GM23248 (cell line): ENCODE results near the gene PFN3. TPM values are rescaled to one million over a fixed set of nuclear protein-coding genes. Genes with fewer than 3 reads are reported as not detected.

ENCODE experiments used
- DNase-seq: peaks from one replicate; pipeline ENCODE4 v3.0.0-alpha.2; 2015
- H2AFZ ChIP-seq: fragments of 200-600 bp; sonication (generic); 2 replicates; pipeline ENCODE4 v1.6.1; 2016; ENCODE audit warnings: antibody characterized with exemption
- H3F3A ChIP-seq: fragments of 200-600 bp; sonication (generic); 2 replicates; pipeline ENCODE4 v1.6.1; 2016; ENCODE audit warnings: mild to moderate bottlenecking, antibody characterized with exemption, mixed run types; ENCODE audit not compliant: insufficient read depth
- H3K27ac ChIP-seq: fragments of 200-600 bp; sonication (generic); 2 replicates; pipeline ENCODE4 v1.5.1; 2016; ENCODE audit warnings: mild to moderate bottlenecking
- H3K27me3 ChIP-seq: fragments of 200-600 bp; sonication (generic); replicated peaks from 2 replicates; pipeline ENCODE4 v1.6.1; 2016; ENCODE audit warnings: mild to moderate bottlenecking; ENCODE audit not compliant: insufficient read depth
- H3K36me3 ChIP-seq: fragments of 200-600 bp; sonication (generic); 2 replicates; pipeline ENCODE4 v1.6.1; 2016; ENCODE audit warnings: low read depth, mild to moderate bottlenecking
- H3K4me1 ChIP-seq: fragments of 200-600 bp; sonication (generic); 2 replicates; pipeline ENCODE4 v1.6.1; 2016; ENCODE audit warnings: mild to moderate bottlenecking; ENCODE audit not compliant: insufficient read depth
- H3K4me2 ChIP-seq: fragments of 200-600 bp; sonication (generic); one replicate; pipeline ENCODE4 v1.6.1; 2016; ENCODE audit warnings: mild to moderate bottlenecking; ENCODE audit not compliant: unreplicated experiment
- H3K4me3 ChIP-seq: fragments of 200-600 bp; sonication (generic); 2 replicates; pipeline ENCODE4 v1.5.1; 2016; ENCODE audit warnings: mild to moderate bottlenecking
- H3K79me2 ChIP-seq: fragments of 200-600 bp; sonication (generic); 2 replicates; pipeline ENCODE4 v1.6.1; 2016; ENCODE audit warnings: mild to moderate bottlenecking; ENCODE audit not compliant: insufficient read depth
- H3K9ac ChIP-seq: fragments of 200-600 bp; sonication (generic); 2 replicates; pipeline ENCODE4 v1.6.1; 2016; ENCODE audit warnings: mild to moderate bottlenecking
- H3K9me2 ChIP-seq: fragments of 200-600 bp; sonication (generic); 2 replicates; pipeline ENCODE4 v1.6.1; 2016; ENCODE audit warnings: mixed run types, mild to moderate bottlenecking, moderate library complexity; ENCODE audit not compliant: insufficient read depth
- H3K9me3 ChIP-seq: fragments of 200-600 bp; sonication (generic); one replicate; pipeline ENCODE4 v1.6.1; 2017; ENCODE audit warnings: low read depth
- H4K20me1 ChIP-seq: fragments of 200-600 bp; sonication (generic); 2 replicates; pipeline ENCODE4 v1.6.0; 2016; ENCODE audit not compliant: insufficient read depth
- EZH2 ChIP-seq: fragments of 200-600 bp; sonication (generic); IDR thresholded peaks from 2 replicates; pipeline ENCODE4 v1.6.1; 2018; ENCODE audit warnings: antibody characterized with exemption, mild to moderate bottlenecking; ENCODE audit not compliant: insufficient read depth, poor library complexity, severe bottlenecking
- EZH2phosphoT487 ChIP-seq: fragments of 200-600 bp; sonication (generic); IDR thresholded peaks from 2 replicates; pipeline ENCODE4 v1.6.1; 2018; ENCODE audit warnings: antibody characterized with exemption, moderate library complexity, mild to moderate bottlenecking, low read depth; ENCODE audit not compliant: insufficient read depth
- WGBS, 2 experiments: methylation state at CpG; one replicate each; pipeline ENCODE4 v1.1.6; 2015 to 2017; ENCODE audit warnings: low lambda C conversion rate in 2 of 2, low coverage in 1 of 2; ENCODE audit errors: missing lambda C conversion rate in 2 of 2; 5-methylcytosine and 5-hydroxymethylcytosine counted together
- in situ Hi-C: fragments of 300-500 bp; cut with MboI; formaldehyde crosslinking; loops from 2 replicates; pipeline ENCODE4 v1.15.0; 2020
- polyA plus RNA-seq: library from polyadenylated mRNA; unstranded; fragments of >200 nt; fragmentation: Nextera tagmentation; extraction: Ambion mirVana; gene quantifications from 2 replicates; pipeline ENCODE4 v1.2.1, GENCODE V29; 2016
- total RNA-seq: library from RNA; depleted of rRNA; stranded (reverse); fragments of >200 nt; shearing (Covaris generic); gene quantifications from 2 replicates; pipeline ENCODE4 v1.2.3, GENCODE V29; 2014

PFN3 gene
- total and polyA plus RNA-seq, 2 experiments from 2014 or later: not detected

DNA sequence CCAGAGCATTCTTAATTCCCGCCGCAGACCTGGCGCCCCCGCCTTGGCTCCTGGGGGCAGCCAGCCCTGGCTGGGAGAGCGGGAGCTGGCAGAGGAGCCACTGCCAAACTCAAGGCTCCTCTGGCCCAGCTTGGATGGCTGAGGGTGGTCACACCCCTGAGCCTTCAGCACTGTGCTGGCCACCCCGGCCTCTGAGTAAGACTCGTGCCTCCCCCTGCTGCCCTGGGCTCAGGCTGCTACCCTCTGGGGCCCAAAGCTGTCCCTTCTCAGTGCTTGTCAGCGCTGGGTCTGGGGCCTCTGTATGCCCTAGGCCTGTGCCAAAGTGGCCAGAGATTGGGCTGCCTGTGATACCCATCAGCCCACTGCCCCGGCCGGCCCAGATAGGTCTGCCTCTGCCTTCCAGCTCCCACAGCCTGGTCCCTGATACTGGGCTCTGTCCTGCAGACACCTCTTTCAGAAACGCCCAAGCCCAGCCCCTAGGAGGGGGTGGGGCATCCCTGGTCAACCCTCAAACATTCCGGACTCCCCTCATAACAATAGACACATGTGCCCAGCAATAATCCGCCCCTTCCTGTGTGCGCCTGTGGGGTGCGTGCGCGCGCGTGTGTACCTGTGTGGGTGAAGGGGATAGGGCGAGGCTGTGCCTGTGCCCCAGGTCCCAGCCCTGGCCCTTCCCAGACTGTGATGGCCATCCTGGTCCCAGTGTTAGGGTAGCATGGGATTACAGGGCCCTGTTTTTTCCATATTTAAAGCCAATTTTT is 41.8 kb upstream of the PFN3 start:
- Histone ChIP-seq H3K4me3 (no peak overlapping the region), H4K20me1 (no peaks in the 10 kb centered on the region), H3K4me2 (no peak overlapping the region), H3K9ac (no peak overlapping the region), H3K36me3 (no peaks in the 10 kb centered on the region), H3F3A (peaks cover 11% of the 10 kb centered on the region; the same call in 1 of the 2 replicates), H3K27me3 (no peaks in the 10 kb centered on the region), H2AFZ (no peak overlapping the region), H3K79me2 (no peaks in the 10 kb centered on the region), H3K9me3 (no peaks in the 10 kb centered on the region), H3K4me1 (peaks cover 9% of the 10 kb centered on the region; the same call in 1 of the 2 replicates), H3K9me2 (no peaks in the 10 kb centered on the region), H3K27ac (no peak overlapping the region)
- WGBS, 2 experiments: 85 to 87% methylated on average over 19 to 20 of the region's 20 CpGs
- TF ChIP-seq EZH2 (no peak), EZH2phosphoT487 (no peak)
- in situ Hi-C loops: no loop called here
- DNase-seq: no peak

DNA sequence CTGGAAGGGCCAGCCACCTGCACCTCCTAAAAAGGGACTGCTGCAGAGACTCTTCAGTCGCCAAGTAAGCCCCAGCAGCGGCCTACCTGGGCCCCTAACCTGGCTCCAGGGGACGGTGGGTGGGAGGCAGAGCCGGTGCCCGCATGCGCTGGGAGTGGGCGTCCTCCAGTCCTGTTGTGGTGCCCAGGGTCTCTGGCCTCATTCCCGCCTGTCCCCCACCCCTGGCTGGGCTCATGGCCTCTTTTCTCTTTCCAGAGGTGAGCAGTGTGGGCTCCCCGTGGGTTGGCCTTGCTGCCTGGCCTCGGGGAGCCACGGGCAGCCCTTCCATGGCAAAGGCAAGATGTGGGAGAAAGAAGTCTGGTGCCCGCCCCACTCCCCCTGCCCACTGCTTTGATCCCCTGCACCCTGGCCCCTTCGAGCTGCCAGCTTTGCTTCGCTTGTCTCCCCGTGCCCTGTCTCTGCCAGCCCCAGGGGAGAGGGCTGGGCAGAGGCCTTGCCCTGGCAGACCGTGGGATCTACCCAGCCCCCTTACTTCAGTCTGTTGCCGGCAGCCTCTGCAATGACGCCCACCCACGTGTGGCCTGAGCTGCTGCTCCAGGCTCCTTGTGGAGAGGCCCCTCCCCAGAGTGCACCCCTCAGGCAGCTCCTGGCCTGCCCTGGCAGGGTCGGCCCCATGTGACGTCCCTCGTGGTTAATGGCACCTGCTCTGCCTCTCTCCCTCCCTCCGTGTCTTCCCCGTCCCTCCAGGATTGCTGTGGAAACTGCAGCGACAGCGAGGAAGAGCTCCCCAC is 40.7 kb upstream of the PFN3 start:
- DNase-seq: no peak
- no peak overlapping the region for H2AFZ ChIP-seq
- in situ Hi-C loops: no loop called here
- WGBS, 2 experiments: 87 to 89% methylated on average over 19 to 23 of the region's 26 CpGs
- no peak overlapping the region for H3K27ac ChIP-seq
- no peaks in the 10 kb centered on the region; the same call in 1 of the 2 replicates for H3K36me3 ChIP-seq
- H3F3A ChIP-seq: peaks cover 11% of the 10 kb centered on the region; the same call in 1 of the 2 replicates
- H3K9ac ChIP-seq: no peak overlapping the region
- H3K79me2 ChIP-seq: no peaks in the 10 kb centered on the region
- TF ChIP-seq EZH2phosphoT487 (no peak), EZH2 (no peak)
- no peaks in the 10 kb centered on the region for H3K9me2 ChIP-seq
- no peaks in the 10 kb centered on the region for H3K27me3 ChIP-seq
- no peak overlapping the region for H3K4me2 ChIP-seq
- no peaks in the 10 kb centered on the region for H4K20me1 ChIP-seq
- H3K4me1 ChIP-seq: peaks cover 8% of the 10 kb centered on the region; the same call in 1 of the 2 replicates
- H3K4me3 ChIP-seq: no peak overlapping the region
- no peaks in the 10 kb centered on the region for H3K9me3 ChIP-seq

DNA sequence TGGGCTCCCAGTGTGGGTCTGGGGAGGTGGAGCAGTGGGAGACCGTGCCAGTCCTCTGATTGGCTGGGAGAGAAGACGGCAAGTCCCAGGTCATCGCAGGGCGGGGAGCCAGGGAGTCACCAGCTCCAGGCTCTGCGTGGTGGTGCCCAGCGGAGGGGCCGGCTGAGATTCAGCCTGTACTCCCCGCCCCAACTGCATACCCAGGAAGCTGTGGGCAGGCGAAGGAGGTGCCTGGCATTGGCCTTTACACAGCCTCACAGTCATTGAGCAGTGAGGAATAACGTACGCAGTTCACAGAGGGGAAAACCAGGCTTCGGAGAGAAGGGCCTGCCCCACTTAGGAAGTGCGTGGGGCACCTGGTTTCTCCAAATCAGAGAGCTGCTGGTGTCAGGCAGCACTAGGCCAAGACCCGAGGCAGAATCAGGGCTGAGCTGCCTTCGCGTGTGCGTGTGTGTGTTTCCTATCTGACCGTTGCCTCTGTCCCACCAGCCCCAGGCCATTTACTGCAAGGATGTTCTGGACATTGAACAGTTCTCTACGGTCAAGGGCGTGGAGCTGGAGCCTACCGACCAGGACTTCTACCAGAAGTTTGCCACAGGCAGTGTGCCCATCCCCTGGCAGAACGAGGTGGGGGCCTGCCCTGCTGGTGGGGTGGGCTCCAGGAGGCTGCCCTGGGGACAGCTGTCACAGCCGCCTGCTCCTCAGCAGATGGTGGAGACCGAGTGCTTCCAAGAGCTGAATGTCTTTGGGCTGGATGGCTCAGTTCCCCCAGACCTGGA is 39.9 kb upstream of the PFN3 start:
- no peaks in the 10 kb centered on the region for H3K79me2 ChIP-seq
- no peaks in the 10 kb centered on the region for H3K27me3 ChIP-seq
- no peaks in the 10 kb centered on the region for H4K20me1 ChIP-seq
- H3K9me3 ChIP-seq: no peaks in the 10 kb centered on the region
- H3K9me2 ChIP-seq: no peaks in the 10 kb centered on the region
- DNase-seq: no peak
- WGBS, 2 experiments: 88% methylated on average over 23 to 24 of the region's 24 CpGs
- H3K4me1 ChIP-seq: peaks cover under 1% of the 10 kb centered on the region; the same call in 1 of the 2 replicates
- no peak overlapping the region for H3K9ac ChIP-seq
- peaks cover 5% of the 10 kb centered on the region; the same call in 1 of the 2 replicates for H3F3A ChIP-seq
- no peak overlapping the region for H3K27ac ChIP-seq
- TF ChIP-seq EZH2phosphoT487 (no peak), EZH2 (no peak)
- no peak overlapping the region for H2AFZ ChIP-seq
- no peak overlapping the region for H3K4me2 ChIP-seq
- in situ Hi-C loops: no loop called here
- H3K36me3 ChIP-seq: no peaks in the 10 kb centered on the region; the same call in 1 of the 2 replicates
- no peak overlapping the region for H3K4me3 ChIP-seq

DNA sequence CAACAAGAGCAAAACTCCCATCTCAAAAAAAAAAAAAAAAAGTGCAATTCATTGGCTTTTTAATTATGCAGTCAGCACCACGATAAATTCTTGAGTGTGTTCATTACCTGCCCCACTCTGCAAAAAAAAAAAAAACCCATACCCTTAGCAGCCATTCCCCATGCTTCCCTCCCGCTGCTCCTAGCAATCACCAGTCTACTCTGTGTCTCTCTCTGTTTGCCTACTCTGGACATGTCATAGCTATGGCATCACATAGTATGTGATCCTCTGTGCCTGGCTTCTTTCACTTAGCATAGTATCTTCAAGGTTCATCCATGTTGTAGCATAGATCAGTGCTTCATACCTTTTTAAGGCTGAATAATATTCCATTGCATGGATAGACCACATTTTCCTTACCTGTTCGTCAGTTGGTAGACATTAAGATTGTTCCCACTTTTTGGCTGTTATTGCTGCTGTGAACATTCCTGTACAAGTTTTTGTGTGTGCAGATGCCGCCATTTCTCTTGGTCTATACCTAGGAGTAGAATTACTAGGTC is 39.1 kb upstream of the PFN3 start:
- Histone ChIP-seq H3K4me2 (no peak overlapping the region), H3K27ac (no peak overlapping the region), H3K36me3 (no peaks in the 10 kb centered on the region; the same call in 1 of the 2 replicates), H3K27me3 (no peaks in the 10 kb centered on the region), H3K9ac (no peak overlapping the region), H3K9me3 (no peaks in the 10 kb centered on the region), H3K4me3 (no peak overlapping the region), H3K4me1 (no peaks in the 10 kb centered on the region), H4K20me1 (no peaks in the 10 kb centered on the region), H3K9me2 (no peaks in the 10 kb centered on the region), H3K79me2 (no peaks in the 10 kb centered on the region), H2AFZ (no peak overlapping the region), H3F3A (no peaks in the 10 kb centered on the region; the same call in 1 of the 2 replicates)
- in situ Hi-C loops: no loop called here
- no peak for DNase-seq
- 97 to 100% methylated on average over 4 of the region's 4 CpGs for WGBS, 2 experiments
- TF ChIP-seq EZH2 (no peak), EZH2phosphoT487 (no peak)
